Karpas-422 (cell line): Measurements from ENCODE around the gene LCN10. TPM values are rescaled to one million over a fixed set of nuclear protein-coding genes. Genes with fewer than 3 reads are reported as not detected.

Experiments used
- DNase-seq: peaks from one replicate; pipeline ENCODE4 v3.0.0-alpha.2; 2015
- H2AFZ ChIP-seq: fragments of 200-600 bp; sonication (generic); 2 replicates; pipeline ENCODE4 v1.6.1; 2014; ENCODE audit warnings: antibody characterized with exemption, low read length, mixed read lengths
- H3K27ac ChIP-seq: fragments of 200-600 bp; sonication (generic); 2 replicates; pipeline ENCODE4 v1.5.1; 2014; ENCODE audit warnings: mild to moderate bottlenecking, low read length, moderate library complexity
- H3K27me3 ChIP-seq: fragments of 200-600 bp; sonication (generic); 2 replicates; pipeline ENCODE4 v1.6.1; 2014; ENCODE audit warnings: low read length, mixed read lengths
- H3K36me3 ChIP-seq: fragments of 200-600 bp; sonication (generic); 2 replicates; pipeline ENCODE4 v1.6.1; 2014; ENCODE audit warnings: low read length, mixed read lengths; ENCODE audit not compliant: insufficient read depth
- H3K4me1 ChIP-seq: fragments of 200-600 bp; sonication (generic); 2 replicates; pipeline ENCODE4 v1.6.1; 2014; ENCODE audit warnings: mild to moderate bottlenecking, low read length, mixed read lengths
- H3K4me2 ChIP-seq: fragments of 200-600 bp; sonication (generic); 2 replicates; pipeline ENCODE4 v1.6.1; 2014; ENCODE audit warnings: low read length, low read depth, mild to moderate bottlenecking; ENCODE audit not compliant: poor library complexity, severe bottlenecking
- H3K4me3 ChIP-seq: fragments of 200-600 bp; sonication (generic); 2 replicates; pipeline ENCODE4 v1.5.1; 2014; ENCODE audit warnings: mild to moderate bottlenecking, antibody characterized with exemption, low read length, mixed read lengths
- H3K79me2 ChIP-seq: fragments of 200-600 bp; sonication (generic); 2 replicates; pipeline ENCODE4 v1.6.1; 2014; ENCODE audit warnings: mild to moderate bottlenecking, low read length, mixed read lengths
- H3K9ac ChIP-seq: fragments of 200-600 bp; sonication (generic); 2 replicates; pipeline ENCODE4 v1.6.0; 2014; ENCODE audit warnings: low read length
- H3K9me2 ChIP-seq: fragments of 200-600 bp; sonication (generic), shearing (Covaris generic); replicated peaks from 2 replicates; pipeline ENCODE4 v1.6.0; 2014; ENCODE audit warnings: mild to moderate bottlenecking, low read length, moderate library complexity; ENCODE audit not compliant: insufficient read depth
- H3K9me3 ChIP-seq: fragments of 300-700, 200-600 bp; sonication (generic); 2 replicates; pipeline ENCODE4 v1.6.1; 2014; ENCODE audit warnings: low read length, mixed read lengths
- H4K20me1 ChIP-seq: fragments of 200-600 bp; sonication (generic); 2 replicates; pipeline ENCODE4 v1.6.1; 2014; ENCODE audit warnings: mild to moderate bottlenecking, antibody characterized with exemption, low read length, low read depth; ENCODE audit not compliant: insufficient read depth
- total RNA-seq: library from RNA; depleted of rRNA; stranded (reverse); fragments of >200 nt; shearing (Covaris generic); gene quantifications from 2 replicates; pipeline ENCODE4 v1.2.3, GENCODE V29; 2014; ENCODE audit warnings: low replicate concordance

LCN10 gene
- total RNA-seq, 1 experiment from 2014 or later, result not detected

- DNase-seq, result no peak
- no peak overlapping the region for H3K4me2 ChIP-seq
- no peaks in the 10 kb centered on the region; the same call in 1 of the 2 replicates for H3K36me3 ChIP-seq
Observed at GRCh38 chr9:136748666-136749611, 6.2 kb upstream of the LCN10 start.

DNA sequence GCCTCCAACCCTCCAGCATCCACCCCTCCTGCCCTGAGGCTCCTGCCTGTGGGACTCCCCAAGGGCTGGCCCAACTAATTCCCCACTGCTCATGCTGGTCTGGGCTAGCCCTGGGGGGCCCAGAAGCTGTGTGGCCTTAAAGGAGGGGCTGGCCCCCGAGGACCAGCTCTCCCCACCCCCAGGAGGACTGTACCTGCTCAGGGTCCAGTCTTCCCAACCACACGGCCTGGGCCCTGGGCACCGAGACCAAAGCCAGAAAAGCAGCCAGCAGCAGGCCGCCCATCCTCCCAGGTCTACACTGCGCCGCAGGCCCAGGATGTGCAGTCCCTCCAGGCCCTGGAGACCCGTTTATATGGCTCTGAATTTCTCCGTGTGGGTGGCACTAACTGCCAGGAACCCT is 5.5 kb upstream of the LCN10 start, which contains the start of gene LCN6:
Gene LCN6, minus strand, starts transcription at position 325 of the 400 bp plus-strand sequence. Its CDS starts 42 bp downstream, at position 283.
- H3K4me1 ChIP-seq, result no peaks in the 10 kb centered on the region
- no peak within 1 kb of the TSS for H3K9ac ChIP-seq
- DNase-seq, result no peak

More at GRCh38 chr9:136748666-136749611, 6.2 kb upstream of the LCN10 start:
- H3K27ac ChIP-seq, result no peak overlapping the region
- H3K4me3 ChIP-seq, result no peak overlapping the region
- H3K9ac ChIP-seq, result no peak overlapping the region
- peaks cover 12% of the 10 kb centered on the region for H3K9me3 ChIP-seq
- H4K20me1 ChIP-seq, result peaks cover 3% of the 10 kb centered on the region; the same call in 1 of the 2 replicates
- H3K79me2 ChIP-seq, result no peaks in the 10 kb centered on the region
- no peaks in the 10 kb centered on the region for H3K4me1 ChIP-seq
- H3K9me2 ChIP-seq, result no peaks in the 10 kb centered on the region
- H2AFZ ChIP-seq, result no peak overlapping the region
- H3K27me3 ChIP-seq, result peaks cover 3% of the 10 kb centered on the region; the same call in 1 of the 2 replicates

GRCh38 chr9:136747161-136748060 is 4.7 kb upstream of the LCN10 start:
- peaks cover 3% of the 10 kb centered on the region; the same call in 1 of the 2 replicates for H3K27me3 ChIP-seq
- H3K4me2 ChIP-seq, result no peak overlapping the region
- H3K36me3 ChIP-seq, result no peaks in the 10 kb centered on the region; the same call in 1 of the 2 replicates
- H3K27ac ChIP-seq, result no peak overlapping the region
- H3K9me2 ChIP-seq, result no peaks in the 10 kb centered on the region
- no peaks in the 10 kb centered on the region for H3K79me2 ChIP-seq
- peaks cover 3% of the 10 kb centered on the region; the same call in 1 of the 2 replicates for H4K20me1 ChIP-seq
- no peak overlapping the region for H3K4me3 ChIP-seq
- no peak overlapping the region for H3K9ac ChIP-seq
- H3K4me1 ChIP-seq, result no peaks in the 10 kb centered on the region
- no peak for DNase-seq
- peaks cover 12% of the 10 kb centered on the region for H3K9me3 ChIP-seq
- H2AFZ ChIP-seq, result no peak overlapping the region

More for the DNA sequence above, 5.5 kb upstream of the LCN10 start, which contains the start of gene LCN6:
- H3K27me3 ChIP-seq, result peaks cover 3% of the 10 kb centered on the region; the same call in 1 of the 2 replicates
- no peaks in the 10 kb centered on the region for H3K9me2 ChIP-seq
- no peak within 1 kb of the TSS for H3K27ac ChIP-seq
- H2AFZ ChIP-seq, result no peak within 1 kb of the TSS
- H4K20me1 ChIP-seq, result peaks cover 3% of the 10 kb centered on the region; the same call in 1 of the 2 replicates
- H3K36me3 ChIP-seq, result no peaks in the 10 kb centered on the region; the same call in 1 of the 2 replicates
- no peak within 1 kb of the TSS for H3K4me3 ChIP-seq
- peaks cover 12% of the 10 kb centered on the region for H3K9me3 ChIP-seq
- H3K79me2 ChIP-seq, result no peaks in the 10 kb centered on the region
- no peak within 1 kb of the TSS for H3K4me2 ChIP-seq

DNA sequence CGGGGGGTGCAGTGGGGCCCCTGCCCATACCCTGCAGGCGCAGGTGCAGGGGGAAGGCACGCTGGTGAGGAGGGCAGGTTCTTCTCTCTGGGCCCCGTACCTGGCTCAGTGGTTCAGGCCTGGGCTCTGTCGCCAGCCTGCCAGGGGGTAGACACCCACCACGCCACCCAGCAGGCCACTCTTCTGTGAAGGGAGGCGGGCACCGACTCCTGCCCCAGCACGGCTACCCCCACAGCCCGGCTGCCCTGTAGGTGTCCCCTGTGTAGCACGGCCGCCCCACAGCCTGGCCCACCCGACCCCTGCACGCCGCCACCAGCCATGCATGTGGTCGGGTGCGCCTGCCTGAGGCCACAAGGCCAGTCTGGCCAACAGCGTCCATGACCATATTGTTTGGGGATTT is 3.9 kb upstream of the LCN10 start:
- Histone ChIP-seq H3K27ac (no peak overlapping the region), H3K4me2 (no peak overlapping the region)

DNA sequence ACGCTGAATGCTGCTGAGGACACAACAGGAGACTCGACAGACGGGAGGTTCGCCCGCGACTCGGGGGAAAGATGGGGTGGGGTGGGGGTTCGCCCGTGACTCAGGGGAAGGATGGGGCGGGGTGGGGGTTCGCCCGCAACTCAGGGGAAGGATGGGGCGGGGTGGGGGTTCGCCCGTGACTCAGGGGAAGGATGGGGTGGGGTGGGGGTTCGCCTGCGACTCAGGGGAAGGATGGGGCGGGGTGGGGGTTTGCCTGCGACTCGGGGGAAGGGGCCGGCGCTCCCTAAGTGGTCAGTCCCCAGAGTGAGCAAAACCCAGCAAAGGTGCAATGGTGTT is 3.4 kb upstream of the LCN10 start:
- DNase-seq, result no peak
- Histone ChIP-seq H3K9me2 (no peaks in the 10 kb centered on the region), H3K27me3 (no peaks in the 10 kb centered on the region; the same call in 1 of the 2 replicates), H3K9me3 (peaks cover under 1% of the 10 kb centered on the region; the same call in 1 of the 2 replicates), H3K36me3 (no peaks in the 10 kb centered on the region), H3K4me3 (no peak overlapping the region), H2AFZ (no peak overlapping the region), H3K4me2 (no peak overlapping the region), H3K9ac (no peak overlapping the region), H3K4me1 (peaks cover 9% of the 10 kb centered on the region), H3K27ac (no peak overlapping the region), H4K20me1 (peaks cover 3% of the 10 kb centered on the region; the same call in 1 of the 2 replicates), H3K79me2 (no peaks in the 10 kb centered on the region)

More for the DNA sequence above, 3.9 kb upstream of the LCN10 start:
- Histone ChIP-seq H2AFZ (no peak overlapping the region), H3K9ac (no peak overlapping the region), H3K79me2 (no peaks in the 10 kb centered on the region), H3K4me1 (peaks cover 4% of the 10 kb centered on the region), H3K9me2 (no peaks in the 10 kb centered on the region), H4K20me1 (peaks cover 3% of the 10 kb centered on the region; the same call in 1 of the 2 replicates), H3K27me3 (peaks cover 3% of the 10 kb centered on the region; the same call in 1 of the 2 replicates), H3K36me3 (no peaks in the 10 kb centered on the region; the same call in 1 of the 2 replicates), H3K4me3 (no peak overlapping the region), H3K9me3 (peaks cover 5% of the 10 kb centered on the region)
- DNase-seq, result no peak

DNA sequence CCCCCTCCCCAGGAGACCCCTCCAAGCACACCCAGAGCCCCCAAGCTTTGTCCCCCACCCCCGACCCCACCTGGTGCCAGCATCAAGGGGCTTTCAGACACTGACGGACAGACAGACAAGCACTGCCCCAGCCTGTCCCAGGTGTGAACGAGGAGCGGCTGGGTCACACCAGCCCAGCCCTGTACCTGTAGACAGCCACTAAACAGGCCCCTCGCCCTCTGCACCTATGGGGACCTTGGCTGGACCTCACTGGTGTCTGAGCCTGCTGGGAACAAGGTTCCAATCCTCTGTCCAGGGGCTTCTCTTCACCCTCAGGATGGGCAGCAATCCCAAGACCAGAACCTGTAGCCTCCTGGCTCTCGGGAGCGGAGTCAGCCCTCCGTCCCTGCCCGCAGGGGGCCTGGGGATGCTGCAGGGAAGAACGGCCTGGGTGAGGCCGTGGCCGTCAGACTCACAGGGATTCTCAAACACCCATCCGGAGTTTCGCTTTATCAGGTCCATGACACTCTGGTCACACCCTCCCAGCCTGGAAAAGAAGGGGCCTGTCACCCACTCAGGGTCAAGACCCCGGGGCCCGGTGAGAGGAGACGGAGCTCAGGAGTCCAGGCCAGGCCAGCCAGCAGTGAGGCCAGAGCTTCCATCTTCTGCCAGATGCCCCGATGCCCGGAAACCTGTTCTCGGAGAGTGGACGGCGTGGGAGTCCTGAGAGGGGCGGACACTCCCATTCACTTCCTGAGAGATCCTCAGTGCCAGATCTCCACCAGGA is 2.8 kb upstream of the LCN10 start:
- H3K4me2 ChIP-seq, result no peak overlapping the region
- H3K27me3 ChIP-seq, result no peaks in the 10 kb centered on the region
- H3K36me3 ChIP-seq, result no peaks in the 10 kb centered on the region
- no peak for DNase-seq
- H3K79me2 ChIP-seq, result no peaks in the 10 kb centered on the region
- H3K9ac ChIP-seq, result no peak overlapping the region
- peaks cover 10% of the 10 kb centered on the region for H3K4me1 ChIP-seq
- H3K9me2 ChIP-seq, result no peaks in the 10 kb centered on the region
- H4K20me1 ChIP-seq, result peaks cover 3% of the 10 kb centered on the region; the same call in 1 of the 2 replicates
- H3K27ac ChIP-seq, result no peak overlapping the region
- H3K9me3 ChIP-seq, result no peaks in the 10 kb centered on the region
- H2AFZ ChIP-seq, result no peak overlapping the region
- no peak overlapping the region for H3K4me3 ChIP-seq

DNA sequence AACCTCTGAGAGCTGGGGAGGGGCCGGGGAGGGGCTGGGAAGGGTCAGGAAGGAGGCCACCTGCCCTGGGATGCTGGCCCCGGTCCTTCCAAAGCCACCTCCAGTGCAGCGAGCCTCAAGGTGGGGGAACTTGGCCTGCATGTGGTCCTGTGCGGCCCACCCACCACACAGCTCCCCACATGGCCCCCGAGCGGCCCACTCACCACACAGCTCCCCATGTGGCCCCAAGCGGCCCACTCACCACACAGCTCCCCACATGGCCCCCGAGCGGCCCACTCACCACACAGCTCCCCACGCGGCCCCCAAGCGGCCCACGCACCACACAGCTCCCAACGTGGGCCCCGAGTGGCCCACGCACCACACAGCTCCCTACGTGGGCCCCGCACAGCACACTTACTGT is 2.0 kb upstream of the LCN10 start:
- H3K4me1 ChIP-seq, result peaks cover 10% of the 10 kb centered on the region
- no peak overlapping the region for H2AFZ ChIP-seq
- DNase-seq, result no peak
- no peak overlapping the region for H3K4me2 ChIP-seq
- H3K9me3 ChIP-seq, result no peaks in the 10 kb centered on the region
- no peak overlapping the region for H3K4me3 ChIP-seq
- H3K9me2 ChIP-seq, result no peaks in the 10 kb centered on the region
- H3K27ac ChIP-seq, result no peak overlapping the region
- H4K20me1 ChIP-seq, result peaks cover 3% of the 10 kb centered on the region; the same call in 1 of the 2 replicates
- H3K27me3 ChIP-seq, result no peaks in the 10 kb centered on the region
- no peaks in the 10 kb centered on the region for H3K36me3 ChIP-seq
- no peaks in the 10 kb centered on the region for H3K79me2 ChIP-seq
- no peak overlapping the region for H3K9ac ChIP-seq
